BJ (cell line): ENCODE results near the gene GRIK1. TPM values are rescaled to one million over a fixed set of nuclear protein-coding genes. Genes with fewer than 3 reads are reported as not detected.

Experiments
- CTCF ChIA-PET: fragments of 350-600 bp; formaldehyde crosslinking; extraction: SDS; loops from one replicate; lab custom pipeline; 2021; ENCODE audit warnings: antibody characterized with exemption, inconsistent platforms; lab: Yijun Ruan, JAX
- POLR2A ChIA-PET: fragments of 300-600 bp; sonication (Branson Sonifier 250); formaldehyde crosslinking; extraction: SDS; loops from one replicate; lab custom pipeline; 2021; ENCODE audit warnings: antibody characterized with exemption; lab: Charles Lee
- DNase-seq: peaks from one replicate; pipeline ENCODE4 v3.0.0-alpha.2; 2011; ENCODE audit warnings: low read depth
- H3K27me3 ChIP-seq: 2 replicates; pipeline ENCODE4 v1.6.0; 2011; ENCODE audit warnings: low read length; ENCODE audit not compliant: control insufficient read depth, insufficient read depth
- H3K36me3 ChIP-seq: 2 replicates; pipeline ENCODE4 v1.5.1; 2011; ENCODE audit warnings: low read length; ENCODE audit not compliant: control insufficient read depth, insufficient read depth
- H3K4me3 ChIP-seq: 2 replicates; pipeline ENCODE4 v1.5.1; 2011; ENCODE audit warnings: low read depth, mild to moderate bottlenecking, control low read depth, low read length
- CTCF ChIP-seq: IDR thresholded peaks from 2 replicates; pipeline ENCODE4 v1.5.1; 2011; ENCODE audit warnings: low read depth, mild to moderate bottlenecking, control low read depth, inconsistent platforms, low read length, moderate library complexity; ENCODE audit not compliant: insufficient read depth
- polyA plus RNA-seq: library from polyadenylated mRNA; depleted of rRNA; stranded (reverse); fragments of >200 nt; gene quantifications from 2 replicates; pipeline ENCODE4 v1.2.3, GENCODE V29; 2011

GRIK1 gene
- polyA plus RNA-seq, 1 experiment: 0.04 TPM

GRCh38 chr21:29624776-29625175 lies 315.0 kb downstream of the GRIK1 start:
- CTCF ChIA-PET: interaction anchor here (1.0 to 1.1 kb wide), 2 partner anchors 9 to 11 kb away, joined by 3 to 4 read pairs; no protein-coding TSS in a partner anchor
- Histone ChIP-seq H3K36me3 (no peaks in the 10 kb centered on the region), H3K27me3 (no peaks in the 10 kb centered on the region), H3K4me3 (no peak overlapping the region)
- POLR2A ChIA-PET: no interaction called here
- no peak for DNase-seq
- TF ChIP-seq CTCF: no peak

GRCh38 chr21:29621525-29621924 lies 318.3 kb downstream of the GRIK1 start:
- no peak for TF ChIP-seq CTCF
- no peak for DNase-seq
- ChIA-PET CTCF (no interaction called here), POLR2A (no interaction called here)
- Histone ChIP-seq H3K27me3 (no peaks in the 10 kb centered on the region), H3K4me3 (no peak overlapping the region), H3K36me3 (no peaks in the 10 kb centered on the region)

GRCh38 chr21:29616209-29616751 lies 323.5 kb downstream of the GRIK1 start:
- POLR2A ChIA-PET: interaction anchor here (0.7 kb wide), 1 partner anchor 24 kb away, joined by 4 read pairs; no protein-coding TSS in a partner anchor
- Histone ChIP-seq H3K4me3 (no peak overlapping the region), H3K27me3 (no peaks in the 10 kb centered on the region), H3K36me3 (no peaks in the 10 kb centered on the region)
- no peak for DNase-seq
- CTCF ChIA-PET: no interaction called here
- no peak for TF ChIP-seq CTCF

GRCh38 chr21:29613877-29614276 lies 325.9 kb downstream of the GRIK1 start:
- no peak for DNase-seq
- no peaks in the 10 kb centered on the region for H3K36me3 ChIP-seq
- no peak overlapping the region for H3K4me3 ChIP-seq
- no peaks in the 10 kb centered on the region for H3K27me3 ChIP-seq
- no peak for TF ChIP-seq CTCF
- ChIA-PET POLR2A (no interaction called here), CTCF (interaction anchor here (1.3 kb wide), 1 partner anchor 11 kb away, joined by 4 read pairs; no protein-coding TSS in a partner anchor)

- no peaks in the 10 kb centered on the region for H3K36me3 ChIP-seq
- H3K4me3 ChIP-seq: no peak overlapping the region
- DNase-seq: no peak
- H3K27me3 ChIP-seq: no peaks in the 10 kb centered on the region
- TF ChIP-seq CTCF: no peak
- ChIA-PET POLR2A (no interaction called here), CTCF (interaction anchor here (1.0 to 1.3 kb wide), 2 partner anchors 11 to 136 kb away, joined by 3 to 4 read pairs; no protein-coding TSS in a partner anchor)
Measured at GRCh38 chr21:29613021-29613420, 326.8 kb downstream of the GRIK1 start.
